Gastroesophageal sphincter (tissue), 4 donors: ENCODE data around the gene RAB9B. TPM values are rescaled to one million over a fixed set of nuclear protein-coding genes. Genes with fewer than 3 reads are reported as not detected.
A peak's percentile ranks its signal among the peaks of the same experiment; 100 is the strongest.
"Not testable (repeated sequence)": the region's sequence is repeated elsewhere in the genome, so short reads cannot be mapped to it uniquely, and the experiment has no call there.

Experiments used
- ATAC-seq: fragments of 150-250 bp; one replicate; pipeline ENCODE4 v1.9.1; 2016; ENCODE audit warnings: mild to moderate bottlenecking, moderate library complexity
- H3K27ac ChIP-seq, 4 donors: fragments of 200-600 bp; sonication (generic) in 3 of 4; 1 replicate in 3 of 4; 2 replicates in 1 of 4; pipeline ENCODE4 v1.5.1; 2016 to 2019
- H3K27me3 ChIP-seq: fragments of 200-600 bp; sonication (generic); one replicate; pipeline ENCODE4 v1.5.1; 2019
- H3K36me3 ChIP-seq, 2 donors: fragments of 200-600 bp; sonication (generic); one replicate each; pipeline ENCODE4 v1.5.1; 2019; ENCODE audit warnings: control low read depth in 1 of 2
- H3K4me1 ChIP-seq, 3 donors: fragments of 200-600 bp; sonication (generic); 1 replicate in 2 of 3; 2 replicates in 1 of 3; pipeline ENCODE4 v1.5.1; 2016 to 2019; ENCODE audit warnings: control low read depth in 2 of 3
- H3K4me3 ChIP-seq, 2 donors: fragments of 200-600 bp; sonication (generic); one replicate each; pipeline ENCODE4 v1.5.1; 2019; ENCODE audit warnings: mild to moderate bottlenecking in 1 of 2, moderate library complexity in 1 of 2
- H3K9me3 ChIP-seq, 3 donors: fragments of 200-600 bp; sonication (generic); one replicate each; pipeline ENCODE4 v1.5.1; 2017 to 2019; ENCODE audit warnings: control low read depth in 2 of 3
- CTCF ChIP-seq, 4 experiments: fragments of 200-600 bp in 2 of 4; fragments of 450-650 bp in 2 of 4; sonication (generic) in 1 of 4; IDR thresholded peaks; one replicate each; pipeline ENCODE4 v1.5.1; 2017 to 2019; ENCODE audit warnings: antibody characterized with exemption in 4 of 4, mild to moderate bottlenecking in 2 of 4, moderate library complexity in 2 of 4
- EP300 ChIP-seq: sonication (generic); formaldehyde crosslinking; IDR thresholded peaks from one replicate; pipeline ENCODE4 v1.6.1; 2017; ENCODE audit warnings: antibody characterized with exemption, mild to moderate bottlenecking
- POLR2A ChIP-seq, 2 donors: fragments of 450-650 bp; IDR thresholded peaks; one replicate each; pipeline ENCODE4 v1.6.1; 2017; ENCODE audit warnings: antibody characterized with exemption in 2 of 2, mild to moderate bottlenecking in 2 of 2, moderate library complexity in 1 of 2
- POLR2AphosphoS5 ChIP-seq: sonication (generic); formaldehyde crosslinking; IDR thresholded peaks from one replicate; pipeline ENCODE4 v1.6.1; 2017; ENCODE audit warnings: antibody characterized with exemption
- WGBS, 2 donors: methylation state at CpG; one replicate each; pipeline ENCODE4 v1.1.5; 2018; ENCODE audit warnings: low coverage in 1 of 2; 5-methylcytosine and 5-hydroxymethylcytosine counted together
- total RNA-seq, 4 donors: library from RNA; depleted of rRNA; stranded (reverse); fragments of >200 nt; gene quantifications; one replicate each; pipeline ENCODE4 v1.1.0, GENCODE V29; 2016

RAB9B gene
- total RNA-seq, 4 donors from 2014 or later, result 9.4 to 25.4 (median 13.0) TPM

GRCh38 chrX:103828529-103828928 lies 3.5 kb downstream of the RAB9B start:
- no peaks in the 10 kb centered on the region for H3K9me3 ChIP-seq
- 48 to 80% methylated on average over 2 of the region's 2 CpGs for WGBS, 2 donors
- no peak for TF ChIP-seq CTCF (IDR thresholded peaks at IDR 0.05)
- TF ChIP-seq POLR2A (IDR thresholded peaks at IDR 0.05), result no peak
- peaks cover 0 to 34% (median 3%) of the 10 kb centered on the region in 3 donors for H3K4me1 ChIP-seq
- no peaks in the 10 kb centered on the region for H3K27me3 ChIP-seq
- H3K36me3 ChIP-seq, result no peaks in the 10 kb centered on the region
- H3K4me3 ChIP-seq, result no peak overlapping the region
- peak; percentile 23 for ATAC-seq
- H3K27ac ChIP-seq, result peak overlapping the region; percentile 38 to 89 (median 78)

- Histone ChIP-seq H3K9me3 (no peaks in the 10 kb centered on the region), H3K36me3 (no peaks in the 10 kb centered on the region), H3K27me3 (no peaks in the 10 kb centered on the region), H3K4me1 (peaks cover 0 to 27% (median 0%) of the 10 kb centered on the region in 3 donors), H3K27ac (no peak overlapping the region), H3K4me3 (no peak overlapping the region)
- ATAC-seq, result no peak
- TF ChIP-seq POLR2A (IDR thresholded peaks at IDR 0.05), result no peak
- TF ChIP-seq CTCF (IDR thresholded peaks at IDR 0.05), result no peak
- no peak for TF ChIP-seq POLR2AphosphoS5
- no peak for TF ChIP-seq EP300
- WGBS, 2 donors, result 67 to 91% methylated on average over 1 of the region's 1 CpG
Measured at GRCh38 chrX:103825881-103826280, 6.2 kb downstream of the RAB9B start.

GRCh38 chrX:103823591-103823990 lies 8.5 kb downstream of the RAB9B start:
- Histone ChIP-seq H3K4me3 (no peak overlapping the region), H3K9me3 (no peaks in the 10 kb centered on the region), H3K27ac (no peak overlapping the region), H3K36me3 (no peaks in the 10 kb centered on the region), H3K4me1 (peaks cover 0 to 5% (median 0%) of the 10 kb centered on the region in 3 donors), H3K27me3 (no peaks in the 10 kb centered on the region)
- TF ChIP-seq EP300 (no peak), CTCF (IDR thresholded peaks at IDR 0.05) (no peak), POLR2AphosphoS5 (no peak), POLR2A (IDR thresholded peaks at IDR 0.05) (no peak)
- no peak for ATAC-seq

- 83 to 100% methylated on average over 1 of the region's 6 CpGs for WGBS, 2 donors
- H3K27ac ChIP-seq, H3K9me3 ChIP-seq, H3K4me1 ChIP-seq, ATAC-seq, H3K27me3 ChIP-seq, H3K4me3 ChIP-seq, H3K36me3 ChIP-seq: not testable (repeated sequence)
Measured at GRCh38 chrX:103820802-103821201, 11.3 kb downstream of the RAB9B start.

- ATAC-seq, result peak; percentile 55
- TF ChIP-seq CTCF (IDR thresholded peaks at IDR 0.05) (no peak), EP300 (no peak)
- Histone ChIP-seq H3K27ac (peak overlapping the region; percentile 25 to 47 (median 32)), H3K27me3 (no peaks in the 10 kb centered on the region), H3K4me3 (no peak overlapping the region), H3K9me3 (no peaks in the 10 kb centered on the region), H3K36me3 (no peaks in the 10 kb centered on the region), H3K4me1 (no peaks in the 10 kb centered on the region)
- WGBS, 2 donors, result 15 to 45% methylated on average over 7 of the region's 7 CpGs
Measured at GRCh38 chrX:103818842-103819619, 13.0 kb downstream of the RAB9B start.
